ENCODE results near the gene TLE1.

Gene TLE1

DNA sequence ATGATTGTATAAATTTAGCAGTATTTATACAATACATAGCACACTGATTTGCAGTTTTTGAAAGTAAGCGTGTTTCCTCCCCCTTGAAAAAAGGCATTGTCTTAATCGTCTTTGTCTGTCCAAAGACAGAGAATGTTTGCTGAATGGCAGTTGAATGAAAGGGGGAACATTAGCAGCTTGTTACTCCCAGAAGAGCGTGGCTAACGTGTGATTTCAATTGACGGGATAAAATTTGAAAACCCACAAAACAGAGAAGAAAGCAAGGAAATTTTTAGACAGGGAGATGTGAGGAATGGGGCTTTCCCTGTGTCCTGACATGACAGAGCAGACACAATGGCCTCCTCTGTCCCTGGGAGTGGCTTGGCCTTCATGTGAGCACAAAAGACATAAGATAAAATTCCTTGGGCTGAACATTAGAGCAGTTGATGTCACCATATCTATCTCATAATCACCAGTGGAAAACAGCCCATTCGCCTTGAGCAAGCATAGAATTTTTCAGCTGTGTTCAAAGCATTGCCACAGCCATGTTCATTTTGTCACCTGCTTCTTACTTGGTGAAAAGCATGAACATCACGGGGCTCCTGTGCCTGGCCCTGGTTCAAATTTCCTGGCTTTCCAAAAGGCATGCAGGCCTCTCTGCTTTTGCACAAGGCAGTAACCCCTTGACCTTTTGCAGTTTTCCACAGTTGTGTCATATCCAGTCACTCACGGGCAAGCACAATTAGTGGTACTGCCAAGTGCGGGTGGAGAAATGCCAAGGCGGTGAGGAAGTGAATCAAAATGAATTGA lies 126.9 kb downstream of the TLE1 start:
- TF ChIP-seq, protein P1, sequence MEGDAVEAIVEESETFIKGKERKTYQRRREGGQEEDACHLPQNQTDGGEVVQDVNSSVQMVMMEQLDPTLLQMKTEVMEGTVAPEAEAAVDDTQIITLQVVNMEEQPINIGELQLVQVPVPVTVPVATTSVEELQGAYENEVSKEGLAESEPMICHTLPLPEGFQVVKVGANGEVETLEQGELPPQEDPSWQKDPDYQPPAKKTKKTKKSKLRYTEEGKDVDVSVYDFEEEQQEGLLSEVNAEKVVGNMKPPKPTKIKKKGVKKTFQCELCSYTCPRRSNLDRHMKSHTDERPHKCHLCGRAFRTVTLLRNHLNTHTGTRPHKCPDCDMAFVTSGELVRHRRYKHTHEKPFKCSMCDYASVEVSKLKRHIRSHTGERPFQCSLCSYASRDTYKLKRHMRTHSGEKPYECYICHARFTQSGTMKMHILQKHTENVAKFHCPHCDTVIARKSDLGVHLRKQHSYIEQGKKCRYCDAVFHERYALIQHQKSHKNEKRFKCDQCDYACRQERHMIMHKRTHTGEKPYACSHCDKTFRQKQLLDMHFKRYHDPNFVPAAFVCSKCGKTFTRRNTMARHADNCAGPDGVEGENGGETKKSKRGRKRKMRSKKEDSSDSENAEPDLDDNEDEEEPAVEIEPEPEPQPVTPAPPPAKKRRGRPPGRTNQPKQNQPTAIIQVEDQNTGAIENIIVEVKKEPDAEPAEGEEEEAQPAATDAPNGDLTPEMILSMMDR (conservative IDR thresholded peaks at IDR 0.05; ENCODE audit: low read depth, low read length): no peak
- DNase-seq (ENCODE audit: low read depth): peak; percentile 98
- H3K4me3 ChIP-seq (ENCODE audit: low read length): no peak overlapping the region

DNA sequence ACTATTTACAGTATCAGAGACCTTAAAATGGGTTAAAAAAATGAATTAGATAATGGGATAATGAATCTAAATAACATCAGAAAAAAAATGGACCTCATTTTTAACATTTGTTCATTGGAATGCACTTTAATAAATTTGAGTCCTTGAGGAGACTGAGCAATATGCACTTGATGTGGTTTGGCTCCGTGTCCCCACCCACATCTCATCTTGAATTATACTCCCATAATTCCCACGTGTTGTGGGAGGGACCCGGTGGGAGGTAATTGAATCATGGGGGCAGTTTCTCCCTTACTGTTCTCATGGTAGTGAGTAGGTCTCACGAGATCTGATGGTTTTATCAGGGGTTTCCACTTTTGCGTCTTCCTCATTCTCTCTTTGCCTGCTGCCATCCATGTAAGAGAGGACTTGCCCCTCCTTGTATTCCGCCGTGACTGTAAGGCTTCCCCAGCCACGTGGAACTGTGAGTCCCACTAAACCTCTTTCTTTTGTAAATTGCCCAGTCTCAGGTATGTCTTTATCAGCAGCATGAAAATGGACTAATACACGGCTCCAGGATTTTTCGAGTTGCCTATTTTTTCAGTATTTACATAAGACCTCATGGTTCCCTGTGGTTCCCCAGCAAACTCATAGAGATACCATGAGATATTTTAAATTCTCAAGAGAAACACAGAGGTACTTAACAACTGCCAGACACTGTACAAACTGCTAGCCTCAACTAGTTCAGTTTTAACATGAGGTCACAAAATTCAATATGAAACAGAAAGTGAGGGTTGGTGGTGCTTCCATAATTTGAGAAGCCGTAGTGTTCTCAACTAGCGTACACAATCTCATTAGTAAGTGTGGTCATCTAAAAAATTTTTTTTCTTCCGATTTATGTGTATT lies 128.3 kb downstream of the TLE1 start:
- no peak overlapping the region for H3K4me3 ChIP-seq (ENCODE audit: low read length)
- no peak for DNase-seq (ENCODE audit: low read depth)
- TF ChIP-seq, protein P1 (conservative IDR thresholded peaks at IDR 0.05; ENCODE audit: low read depth, low read length): no peak

DNA sequence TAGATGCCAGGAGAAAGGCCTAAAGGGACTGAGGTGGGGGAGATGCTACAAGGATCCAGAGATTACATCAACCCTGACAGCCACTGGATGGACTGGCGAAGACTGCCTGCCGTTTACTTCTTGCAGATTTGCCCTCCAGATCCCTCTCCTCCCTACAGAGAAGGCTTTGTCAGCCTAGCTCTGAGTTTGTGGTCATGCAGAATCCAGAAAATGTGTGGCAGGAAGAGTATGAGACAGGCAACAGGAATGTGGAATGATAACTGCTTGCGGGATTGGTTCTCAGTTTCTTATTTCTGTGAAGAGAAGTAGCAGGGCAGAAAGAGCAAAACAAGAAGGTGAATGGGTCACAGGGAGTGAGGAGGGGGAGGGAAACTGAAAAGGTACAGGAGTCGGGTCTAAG lies 129.6 kb downstream of the TLE1 start:
- DNase-seq (ENCODE audit: low read depth): peak; percentile 88
- TF ChIP-seq, protein P1 (conservative IDR thresholded peaks at IDR 0.05; ENCODE audit: low read depth, low read length): no peak
- H3K4me3 ChIP-seq (ENCODE audit: low read length): no peak overlapping the region

DNA sequence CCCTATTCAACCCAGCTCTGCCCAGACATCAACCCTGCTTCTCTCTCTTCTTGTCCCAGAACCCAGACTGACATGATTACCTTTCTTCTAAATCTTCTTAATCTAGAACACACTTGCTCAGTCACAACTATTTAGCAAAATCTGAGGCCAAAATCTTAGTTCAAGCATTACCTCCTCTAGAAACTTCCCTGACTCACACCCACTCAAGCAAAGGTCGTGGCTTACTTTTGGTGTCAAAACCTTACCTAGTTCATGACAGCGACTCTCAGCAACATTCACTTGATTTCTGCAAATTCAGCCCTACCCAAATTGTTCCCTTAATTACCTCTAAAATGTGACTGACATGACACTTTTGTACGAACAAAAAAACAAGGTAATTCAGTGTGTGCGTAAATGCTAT lies 130.2 kb downstream of the TLE1 start:
- TF ChIP-seq, protein P1 (conservative IDR thresholded peaks at IDR 0.05; ENCODE audit: low read depth, low read length): no peak
- no peak overlapping the region for H3K4me3 ChIP-seq (ENCODE audit: low read length)
- no peak for DNase-seq (ENCODE audit: low read depth)

DNA sequence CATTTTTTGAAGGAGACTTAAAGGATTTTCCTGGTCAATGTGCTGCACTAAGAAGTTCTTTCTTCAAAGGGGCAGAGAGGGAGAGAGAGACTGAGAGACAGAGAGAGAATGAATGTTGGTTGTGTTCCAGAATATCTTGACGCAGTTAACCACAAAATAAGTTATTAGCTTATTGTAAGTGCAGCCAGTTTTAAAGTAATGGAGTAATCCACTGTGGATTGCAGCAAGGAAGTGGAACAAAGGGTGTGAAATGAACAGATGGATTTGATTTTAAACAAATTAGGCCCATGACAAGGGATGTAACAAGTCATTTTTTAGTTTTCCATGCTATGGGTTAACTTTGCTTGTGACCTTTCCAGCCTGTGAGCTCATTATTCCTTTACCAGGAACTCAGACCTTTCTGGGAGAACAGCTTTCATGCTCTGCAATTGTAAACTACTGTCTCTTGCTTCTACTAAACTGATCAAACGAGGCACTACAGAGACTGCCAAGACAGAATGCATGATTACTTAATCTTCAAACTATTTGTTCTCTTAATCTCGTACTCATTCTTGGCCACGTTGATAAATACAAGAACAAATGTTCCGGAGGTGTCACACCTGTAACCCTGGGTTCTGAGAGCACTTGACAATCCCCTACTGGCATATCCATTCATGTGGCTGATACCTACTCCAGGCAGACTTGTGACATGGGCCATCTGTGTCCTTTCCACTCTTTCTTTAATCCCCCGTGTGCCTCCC lies 131.1 kb downstream of the TLE1 start:
- TF ChIP-seq, protein P1 (conservative IDR thresholded peaks at IDR 0.05; ENCODE audit: low read depth, low read length): no peak
- H3K4me3 ChIP-seq (ENCODE audit: low read length): no peak overlapping the region
- DNase-seq (ENCODE audit: low read depth): peak; percentile 95

DNA sequence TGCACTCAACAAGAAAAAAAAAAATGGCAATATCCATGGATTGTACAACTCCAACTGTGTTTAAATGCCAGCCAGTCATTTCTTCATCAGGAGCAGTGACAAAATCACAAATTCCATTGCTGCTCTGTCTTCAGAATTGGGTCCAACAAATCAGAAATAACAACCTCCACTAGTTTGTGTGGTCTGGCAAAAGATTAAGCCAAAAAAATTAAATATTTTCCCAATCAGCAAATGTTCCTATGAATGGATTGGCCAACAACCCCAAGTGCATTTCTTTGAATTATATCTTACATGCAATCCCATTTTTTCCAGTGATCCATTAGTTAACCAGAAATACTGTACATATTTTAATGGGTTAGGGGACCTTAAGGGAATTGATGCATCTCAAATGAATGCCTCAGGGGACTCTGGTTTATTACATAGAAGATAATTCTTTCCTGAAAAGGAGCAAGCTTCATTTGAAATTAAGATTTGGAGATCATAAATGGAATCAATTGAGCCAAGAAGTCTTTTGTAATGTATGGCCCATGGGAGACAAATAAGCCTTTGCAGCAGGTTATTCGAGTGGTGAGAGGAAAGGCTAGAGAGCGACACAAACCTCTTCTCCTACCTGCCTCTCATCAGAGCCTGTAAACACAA lies 131.8 kb downstream of the TLE1 start:
- TF ChIP-seq, protein P1 (conservative IDR thresholded peaks at IDR 0.05; ENCODE audit: low read depth, low read length): no peak
- H3K4me3 ChIP-seq (ENCODE audit: low read length): no peak overlapping the region
- no peak for DNase-seq (ENCODE audit: low read depth)
